Parathyroid adenoma (tissue), 2 donors: ENCODE data around the gene KAZN.

ENCODE experiments used
- H2AFZ ChIP-seq: fragments of 300-600 bp; sonication (generic); one replicate; pipeline ENCODE4 v1.7.0; 2017; ENCODE audit warnings: antibody characterized with exemption, mild to moderate bottlenecking
- H3K27ac ChIP-seq: fragments of 300-600 bp; sonication (generic); one replicate; pipeline ENCODE4 v1.7.0; 2017
- H3K27me3 ChIP-seq: fragments of 300-600 bp; sonication (generic); one replicate; pipeline ENCODE4 v1.7.0; 2017; ENCODE audit warnings: low read length; ENCODE audit not compliant: control insufficient read depth, insufficient read depth
- H3K36me3 ChIP-seq: fragments of 300-600 bp; sonication (generic); one replicate; pipeline ENCODE4 v1.7.0; 2017; ENCODE audit warnings: low read length; ENCODE audit not compliant: control insufficient read depth, insufficient read depth
- H3K4me1 ChIP-seq: fragments of 300-600 bp; sonication (generic); one replicate; pipeline ENCODE4 v1.7.0; 2017; ENCODE audit warnings: control low read depth
- H3K4me2 ChIP-seq: fragments of 300-600 bp; sonication (generic); one replicate; pipeline ENCODE4 v1.7.0; 2017; ENCODE audit warnings: low read length
- H3K4me3 ChIP-seq: fragments of 300-600 bp; sonication (generic); one replicate; pipeline ENCODE4 v1.7.0; 2017; ENCODE audit warnings: low read depth, low read length
- H3K79me2 ChIP-seq: fragments of 300-600 bp; sonication (generic); one replicate; pipeline ENCODE4 v1.7.0; 2017; ENCODE audit warnings: control low read depth
- H3K9ac ChIP-seq: fragments of 300-600 bp; sonication (generic); one replicate; pipeline ENCODE4 v1.7.0; 2017; ENCODE audit warnings: mild to moderate bottlenecking
- H3K9me3 ChIP-seq: fragments of 300-600 bp; sonication (generic); one replicate; pipeline ENCODE4 v1.7.0; 2017; ENCODE audit warnings: low read length; ENCODE audit not compliant: control insufficient read depth
- TF ChIP-seq, protein P1 (sequence below): fragments of 300-600 bp; sonication (generic); IDR thresholded peaks from one replicate; pipeline ENCODE4 v1.7.0; 2017; ENCODE audit warnings: antibody characterized with exemption, mild to moderate bottlenecking
- donor health status: primary hyperparathyroidism.

Gene KAZN

DNA sequence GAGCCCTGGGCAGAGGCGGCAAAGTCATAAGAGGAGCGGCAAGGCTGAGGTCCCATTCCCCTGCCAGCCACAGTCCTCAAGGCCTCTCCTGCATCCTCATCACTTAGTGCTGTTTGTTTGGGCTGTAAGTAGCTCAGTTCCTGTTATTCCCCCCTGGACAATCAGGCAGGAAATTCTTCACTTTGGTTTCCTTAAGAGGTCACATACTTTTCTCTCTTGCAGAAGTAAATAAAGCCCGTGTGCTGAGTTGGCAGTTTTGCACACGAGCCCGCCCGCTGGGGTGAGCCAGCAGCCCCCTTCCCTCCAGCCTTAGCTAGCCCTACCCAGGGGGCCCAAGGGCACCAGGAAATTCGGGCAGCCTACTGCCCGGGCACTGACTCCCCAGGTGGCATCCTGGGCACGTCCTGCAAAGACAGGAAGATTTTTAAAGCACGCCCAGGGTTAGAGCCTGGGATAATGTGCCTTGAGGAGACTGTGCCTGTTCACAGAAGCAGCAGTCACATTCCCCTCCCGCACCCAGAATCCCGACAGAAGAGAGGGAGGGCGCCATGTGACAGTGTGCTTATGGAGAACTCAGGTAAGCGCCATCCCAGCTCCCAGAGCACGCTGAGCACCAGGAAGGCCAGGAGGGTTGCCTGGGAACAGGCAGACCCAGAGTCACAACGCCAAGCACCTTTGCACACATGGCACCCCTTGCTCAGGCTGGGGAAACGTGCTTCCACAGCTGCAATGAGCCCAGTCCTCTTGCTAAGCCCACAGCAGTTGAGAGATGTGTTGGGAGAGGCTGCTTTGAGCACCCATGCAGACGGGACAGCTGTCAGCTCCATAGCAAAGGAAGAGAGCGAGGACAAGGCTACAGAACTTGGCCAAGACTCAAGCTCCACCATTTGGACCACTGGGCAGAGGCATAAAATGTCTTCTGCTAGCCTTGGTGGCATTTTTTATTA is 410.6 kb downstream of the KAZN start:
- no peak overlapping the region for H3K9ac ChIP-seq
- H3K79me2 ChIP-seq = peaks cover 6% of the 10 kb centered on the region
- no peaks in the 10 kb centered on the region for H3K27me3 ChIP-seq
- H3K27ac ChIP-seq = peak overlapping the region; percentile 79
- peak overlapping the region; percentile 7 for H3K4me2 ChIP-seq
- no peaks in the 10 kb centered on the region for H3K36me3 ChIP-seq
- TF ChIP-seq, protein P1, sequence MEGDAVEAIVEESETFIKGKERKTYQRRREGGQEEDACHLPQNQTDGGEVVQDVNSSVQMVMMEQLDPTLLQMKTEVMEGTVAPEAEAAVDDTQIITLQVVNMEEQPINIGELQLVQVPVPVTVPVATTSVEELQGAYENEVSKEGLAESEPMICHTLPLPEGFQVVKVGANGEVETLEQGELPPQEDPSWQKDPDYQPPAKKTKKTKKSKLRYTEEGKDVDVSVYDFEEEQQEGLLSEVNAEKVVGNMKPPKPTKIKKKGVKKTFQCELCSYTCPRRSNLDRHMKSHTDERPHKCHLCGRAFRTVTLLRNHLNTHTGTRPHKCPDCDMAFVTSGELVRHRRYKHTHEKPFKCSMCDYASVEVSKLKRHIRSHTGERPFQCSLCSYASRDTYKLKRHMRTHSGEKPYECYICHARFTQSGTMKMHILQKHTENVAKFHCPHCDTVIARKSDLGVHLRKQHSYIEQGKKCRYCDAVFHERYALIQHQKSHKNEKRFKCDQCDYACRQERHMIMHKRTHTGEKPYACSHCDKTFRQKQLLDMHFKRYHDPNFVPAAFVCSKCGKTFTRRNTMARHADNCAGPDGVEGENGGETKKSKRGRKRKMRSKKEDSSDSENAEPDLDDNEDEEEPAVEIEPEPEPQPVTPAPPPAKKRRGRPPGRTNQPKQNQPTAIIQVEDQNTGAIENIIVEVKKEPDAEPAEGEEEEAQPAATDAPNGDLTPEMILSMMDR = no peak
- H3K9me3 ChIP-seq = no peaks in the 10 kb centered on the region
- no peak overlapping the region for H3K4me3 ChIP-seq
- H3K4me1 ChIP-seq = peaks cover 27% of the 10 kb centered on the region
- H2AFZ ChIP-seq = no peak overlapping the region

- peaks cover 29% of the 10 kb centered on the region for H3K4me1 ChIP-seq
- H3K9ac ChIP-seq = no peak overlapping the region
- H2AFZ ChIP-seq = no peak overlapping the region
- H3K4me2 ChIP-seq = no peak overlapping the region
- H3K27me3 ChIP-seq = no peaks in the 10 kb centered on the region
- H3K36me3 ChIP-seq = no peaks in the 10 kb centered on the region
- H3K27ac ChIP-seq = no peak overlapping the region
- TF ChIP-seq, protein P1 = no peak
- H3K4me3 ChIP-seq = no peak overlapping the region
- peaks cover 2% of the 10 kb centered on the region for H3K79me2 ChIP-seq
- H3K9me3 ChIP-seq = no peaks in the 10 kb centered on the region
Measured at GRCh38 chr1:15011160-15011559, 412.7 kb downstream of the KAZN start.

- Histone ChIP-seq H3K4me3 (no peak overlapping the region), H3K79me2 (peaks cover 2% of the 10 kb centered on the region), H3K27me3 (no peaks in the 10 kb centered on the region), H3K4me2 (no peak overlapping the region), H2AFZ (no peak overlapping the region), H3K4me1 (peaks cover 29% of the 10 kb centered on the region), H3K9ac (no peak overlapping the region), H3K36me3 (no peaks in the 10 kb centered on the region), H3K9me3 (no peaks in the 10 kb centered on the region), H3K27ac (no peak overlapping the region)
- TF ChIP-seq, protein P1 = no peak
Measured at GRCh38 chr1:15011661-15012060, 413.2 kb downstream of the KAZN start.

- Histone ChIP-seq H3K27ac (no peak overlapping the region), H3K27me3 (no peaks in the 10 kb centered on the region), H3K79me2 (peaks cover 4% of the 10 kb centered on the region), H3K4me1 (peaks cover 22% of the 10 kb centered on the region), H3K36me3 (no peaks in the 10 kb centered on the region), H3K9ac (no peak overlapping the region), H3K4me2 (no peak overlapping the region), H2AFZ (no peak overlapping the region), H3K9me3 (no peaks in the 10 kb centered on the region), H3K4me3 (no peak overlapping the region)
- TF ChIP-seq, protein P1 = no peak
Measured at GRCh38 chr1:15012822-15013221, 414.3 kb downstream of the KAZN start.

DNA sequence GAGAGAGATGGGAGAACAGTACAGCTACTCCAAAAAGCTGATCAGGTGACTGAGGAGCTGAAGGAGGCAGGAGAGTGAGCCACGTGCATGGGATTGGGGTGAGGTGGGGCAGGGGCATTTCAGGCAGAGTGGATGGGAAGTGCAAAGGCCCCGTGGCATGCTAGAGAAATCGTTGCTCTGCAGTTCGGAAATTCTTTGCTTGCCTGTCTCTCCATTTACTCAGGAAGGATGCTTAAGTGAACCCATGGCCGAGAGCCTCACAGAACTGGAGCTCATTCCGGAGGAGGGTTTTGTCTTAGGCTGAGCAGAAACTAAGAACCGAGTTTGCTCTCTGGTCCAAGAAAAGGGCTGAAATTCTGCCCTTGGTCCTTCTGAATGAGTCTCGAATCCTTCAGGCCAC is 415.3 kb downstream of the KAZN start:
- Histone ChIP-seq H3K4me2 (no peak overlapping the region), H2AFZ (no peak overlapping the region), H3K36me3 (no peaks in the 10 kb centered on the region), H3K79me2 (peaks cover 5% of the 10 kb centered on the region), H3K27ac (no peak overlapping the region), H3K4me3 (no peak overlapping the region), H3K27me3 (no peaks in the 10 kb centered on the region), H3K4me1 (peaks cover 14% of the 10 kb centered on the region), H3K9ac (no peak overlapping the region), H3K9me3 (no peaks in the 10 kb centered on the region)
- TF ChIP-seq, protein P1 = no peak
